Hepatocyte (in vitro differentiated cells): ENCODE data around the gene APOA1. TPM values are rescaled to one million over a fixed set of nuclear protein-coding genes. Genes with fewer than 3 reads are reported as not detected.
"Not testable (repeated sequence)": the region's sequence is repeated elsewhere in the genome, so short reads cannot be mapped to it uniquely, and the experiment has no call there.

ENCODE experiments used
- DNase-seq: peaks from one replicate; pipeline ENCODE4 v3.0.0-alpha.2; 2016; ENCODE audit warnings: low spot score
- H2AFZ ChIP-seq: fragments of 200-600 bp; sonication (generic); 2 replicates; pipeline ENCODE4 v1.6.0; 2016; ENCODE audit warnings: antibody characterized with exemption, mild to moderate bottlenecking
- H3K27ac ChIP-seq: fragments of 200-600 bp; sonication (generic); 2 replicates; pipeline ENCODE4 v1.5.1; 2016; ENCODE audit warnings: mild to moderate bottlenecking
- H3K27me3 ChIP-seq: fragments of 200-600 bp; sonication (generic); 2 replicates; pipeline ENCODE4 v1.6.1; 2016
- H3K36me3 ChIP-seq: fragments of 200-600 bp; sonication (generic); replicated peaks from 2 replicates; pipeline ENCODE4 v1.5.1; 2016; ENCODE audit warnings: low read depth; ENCODE audit not compliant: insufficient read depth
- H3K4me1 ChIP-seq: fragments of 200-600 bp; sonication (generic); 2 replicates; pipeline ENCODE4 v1.5.1; 2016; ENCODE audit warnings: mild to moderate bottlenecking, moderate library complexity; ENCODE audit not compliant: insufficient read depth
- H3K4me2 ChIP-seq: fragments of 200-600 bp; sonication (generic); 2 replicates; pipeline ENCODE4 v1.6.0; 2016
- H3K4me3 ChIP-seq: fragments of 200-600 bp; sonication (generic); 2 replicates; pipeline ENCODE4 v1.5.1; 2016; ENCODE audit warnings: mild to moderate bottlenecking
- H3K79me2 ChIP-seq: fragments of 200-600 bp; sonication (generic); 2 replicates; pipeline ENCODE4 v1.6.0; 2017; ENCODE audit warnings: mild to moderate bottlenecking
- H3K9me2 ChIP-seq: fragments of 200-600 bp; sonication (generic); replicated peaks from 2 replicates; pipeline ENCODE4 v1.6.0; 2017; ENCODE audit warnings: mild to moderate bottlenecking; ENCODE audit not compliant: insufficient read depth
- H3K9me3 ChIP-seq: fragments of 200-600 bp; sonication (generic); 2 replicates; pipeline ENCODE4 v1.5.1; 2016; ENCODE audit warnings: low read depth, mild to moderate bottlenecking
- H4K20me1 ChIP-seq: fragments of 200-600 bp; sonication (generic); 2 replicates; pipeline ENCODE4 v1.6.0; 2016; ENCODE audit warnings: mild to moderate bottlenecking; ENCODE audit not compliant: insufficient read depth, poor library complexity, severe bottlenecking
- CTCF ChIP-seq: fragments of 200-600 bp; sonication (generic); IDR thresholded peaks from 2 replicates; pipeline ENCODE4 v1.5.1; 2016; ENCODE audit warnings: antibody characterized with exemption, mild to moderate bottlenecking; ENCODE audit not compliant: poor library complexity
- EZH2 ChIP-seq: fragments of 200-600 bp; sonication (generic); IDR thresholded peaks from 2 replicates; pipeline ENCODE4 v1.6.1; 2016; ENCODE audit warnings: antibody characterized with exemption, mild to moderate bottlenecking, borderline replicate concordance
- EZH2phosphoT487 ChIP-seq: fragments of 200-600 bp; sonication (generic); IDR thresholded peaks from one replicate; pipeline ENCODE4 v1.6.1; 2018; ENCODE audit warnings: antibody characterized with exemption, mild to moderate bottlenecking, low read depth, moderate library complexity; ENCODE audit not compliant: unreplicated experiment, severe bottlenecking
- WGBS: methylation state at CpG from one replicate; pipeline ENCODE4 v1.1.6; 2016; ENCODE audit warnings: low lambda C conversion rate; ENCODE audit errors: missing lambda C conversion rate; 5-methylcytosine and 5-hydroxymethylcytosine counted together
- polyA plus RNA-seq: library from polyadenylated mRNA; unstranded; fragments of >200 nt; fragmentation: Nextera tagmentation; extraction: Ambion mirVana; gene quantifications from 2 replicates; pipeline ENCODE4 v1.2.1, GENCODE V29; 2016
- total RNA-seq: library from RNA; depleted of rRNA; stranded (reverse); fragments of >200 nt; gene quantifications from 2 replicates; pipeline ENCODE4 v1.2.3, GENCODE V29; 2014

APOA1 gene
- total and polyA plus RNA-seq, 2 experiments from 2014 or later: 4,253 to 7,624 TPM

GRCh38 chr11:116804001-116804400 lies 33.4 kb downstream of the APOA1 start:
- peaks cover 4% of the 10 kb centered on the region for H3K4me1 ChIP-seq
- no peak for DNase-seq
- no peak for TF ChIP-seq EZH2
- no peak for TF ChIP-seq EZH2phosphoT487
- no peak for TF ChIP-seq CTCF
- no peaks in the 10 kb centered on the region for H4K20me1 ChIP-seq
- H3K27ac ChIP-seq: no peak overlapping the region
- H3K27me3 ChIP-seq: no peaks in the 10 kb centered on the region
- no peak overlapping the region for H2AFZ ChIP-seq
- 80% methylated on average over 3 of the region's 3 CpGs for WGBS
- no peak overlapping the region for H3K4me3 ChIP-seq
- no peak overlapping the region for H3K4me2 ChIP-seq
- no peaks in the 10 kb centered on the region for H3K9me3 ChIP-seq
- no peaks in the 10 kb centered on the region for H3K9me2 ChIP-seq
- H3K79me2 ChIP-seq: no peaks in the 10 kb centered on the region
- H3K36me3 ChIP-seq: no peaks in the 10 kb centered on the region

DNA sequence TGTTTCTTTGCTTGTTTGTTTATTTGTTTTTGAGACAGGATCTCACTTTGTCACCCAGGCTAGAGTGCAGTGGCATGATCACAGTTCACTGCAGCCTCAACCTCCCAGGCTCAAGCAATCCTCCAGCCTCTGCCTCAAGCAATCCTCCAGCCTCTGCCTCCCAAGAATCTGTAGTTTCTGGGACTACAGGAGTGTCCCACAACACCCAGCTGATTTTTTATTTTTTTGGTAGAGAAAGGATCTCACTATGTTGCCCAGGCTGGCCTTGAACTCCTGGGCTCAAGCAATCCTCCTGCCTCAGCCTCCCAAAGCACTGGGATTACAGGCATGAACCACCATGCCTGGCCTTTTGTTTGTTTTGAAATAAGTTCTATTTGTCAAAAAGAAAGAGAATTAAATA lies 35.8 kb downstream of the APOA1 start:
- H3K27ac ChIP-seq, H3K4me1 ChIP-seq, H3K4me2 ChIP-seq, H3K27me3 ChIP-seq, H3K4me3 ChIP-seq, H2AFZ ChIP-seq, H3K79me2 ChIP-seq, H3K36me3 ChIP-seq, H3K9me3 ChIP-seq, H3K9me2 ChIP-seq, H4K20me1 ChIP-seq, DNase-seq: not testable (repeated sequence)

DNA sequence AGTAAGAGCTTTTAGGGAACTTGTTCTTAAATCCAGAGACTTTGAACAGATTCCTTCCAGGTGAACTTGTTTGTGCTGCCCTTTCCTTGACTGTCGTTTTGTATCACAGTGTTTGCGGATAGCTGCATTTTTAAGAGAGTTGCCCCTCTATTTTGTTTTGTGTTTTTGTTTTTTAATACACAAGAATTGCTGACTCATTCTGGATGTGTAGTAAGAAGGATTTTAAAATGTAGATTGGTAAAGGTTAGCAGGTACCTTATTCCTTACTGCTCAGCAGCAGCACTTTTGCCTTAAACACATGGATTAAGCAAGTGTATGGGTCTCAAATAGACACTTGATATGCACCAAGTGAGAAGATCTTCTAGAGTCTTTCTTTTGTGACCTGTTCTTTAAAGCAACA lies 36.8 kb downstream of the APOA1 start:
- DNase-seq: no peak
- no peak overlapping the region for H3K27ac ChIP-seq
- no peaks in the 10 kb centered on the region for H3K4me1 ChIP-seq
- H4K20me1 ChIP-seq: no peaks in the 10 kb centered on the region
- H3K79me2 ChIP-seq: no peaks in the 10 kb centered on the region
- no peak overlapping the region for H3K4me3 ChIP-seq
- no peaks in the 10 kb centered on the region for H3K36me3 ChIP-seq
- no peak overlapping the region for H3K4me2 ChIP-seq
- H3K9me3 ChIP-seq: no peaks in the 10 kb centered on the region
- H3K9me2 ChIP-seq: no peaks in the 10 kb centered on the region
- no peaks in the 10 kb centered on the region for H3K27me3 ChIP-seq
- TF ChIP-seq CTCF (no peak), EZH2phosphoT487 (no peak), EZH2 (no peak)
- H2AFZ ChIP-seq: no peak overlapping the region
- 89% methylated on average over 2 of the region's 2 CpGs for WGBS

DNA sequence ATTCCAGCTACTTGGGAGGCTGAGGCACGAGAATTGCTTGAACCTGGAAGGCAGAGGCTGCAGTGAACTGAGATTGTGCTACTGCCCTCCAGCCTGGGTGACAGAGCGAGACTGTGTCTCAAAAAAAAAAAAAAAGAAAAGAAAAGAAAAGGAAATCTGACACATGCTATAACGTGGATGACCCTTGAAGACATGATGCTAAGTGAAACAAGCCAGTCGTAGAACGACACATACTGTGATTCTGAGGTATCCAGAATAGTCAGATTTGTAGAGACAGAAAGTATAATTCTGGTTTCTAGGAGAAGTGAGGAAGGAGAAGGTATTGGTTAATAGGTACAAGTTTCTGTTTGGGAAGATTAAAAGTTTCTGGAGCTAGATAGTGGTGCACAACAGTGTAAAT lies 39.1 kb downstream of the APOA1 start:
- H3K4me3 ChIP-seq: no peak overlapping the region

More for the DNA sequence above, 39.1 kb downstream of the APOA1 start:
- H3K4me1 ChIP-seq: no peaks in the 10 kb centered on the region
- no peaks in the 10 kb centered on the region for H3K36me3 ChIP-seq
- no peak overlapping the region for H3K4me2 ChIP-seq
- H3K27ac ChIP-seq: no peak overlapping the region
- no peaks in the 10 kb centered on the region for H4K20me1 ChIP-seq
- no peak overlapping the region for H2AFZ ChIP-seq
- H3K27me3 ChIP-seq: no peaks in the 10 kb centered on the region
- WGBS: 92% methylated on average over 5 of the region's 5 CpGs
- TF ChIP-seq EZH2: no peak
- no peak for TF ChIP-seq EZH2phosphoT487
- TF ChIP-seq CTCF: no peak
- H3K9me2 ChIP-seq: no peaks in the 10 kb centered on the region
- H3K79me2 ChIP-seq: no peaks in the 10 kb centered on the region
- no peaks in the 10 kb centered on the region for H3K9me3 ChIP-seq
- no peak for DNase-seq
